ENCODE measurements around the gene FNDC10. TPM values are rescaled to one million over a fixed set of nuclear protein-coding genes. Genes with fewer than 3 reads are reported as not detected.
A peak's percentile ranks its signal among the peaks of the same experiment; 100 is the strongest.

FNDC10 gene
- total and polyA plus RNA-seq, 9 of the 15 experiments (the other 6 are each of a cell fraction or from before 2014, with no cell fraction given), result 0.08 to 6.3 (median 1.6) TPM

- no peak for TF ChIP-seq CREB1 (IDR thresholded peaks at IDR 0.05)
- no peak for TF ChIP-seq CREB1 (CRISPR knock-in tag; IDR thresholded peaks at IDR 0.05)
- TF ChIP-seq MAZ (CRISPR knock-in tag; conservative IDR thresholded peaks at IDR 0.05 in 1 of 2, IDR thresholded peaks at IDR 0.05 in 1 of 2), result no peak
- TF ChIP-seq DEAF1 (CRISPR knock-in tag; IDR thresholded peaks at IDR 0.05), result 0 out of 2 replicates have a peak, but pooled peaks have one; percentile 11
- TF ChIP-seq ZNF586 (CRISPR knock-in tag; conservative IDR thresholded peaks at IDR 0.05), result no peak
- no peak for TF ChIP-seq CBX8 (IDR thresholded peaks at IDR 0.05; ENCODE audit: borderline replicate concordance, extremely low read depth, low read depth, low read length, poor library complexity, severe bottlenecking)
- TF ChIP-seq SAFB2 (IDR thresholded peaks at IDR 0.05; ENCODE audit: borderline replicate concordance, low read depth, low read length, severe bottlenecking), result no peak
- no peak for TF ChIP-seq PHF21A (IDR thresholded peaks at IDR 0.05; ENCODE audit: borderline replicate concordance, low read depth)
- TF ChIP-seq FOXJ3 (CRISPR knock-in tag; IDR thresholded peaks at IDR 0.05), result no peak
- no peak for TF ChIP-seq ELF4 (CRISPR knock-in tag; IDR thresholded peaks at IDR 0.05)
- no peak for TF ChIP-seq RBM22 (IDR thresholded peaks at IDR 0.05; ENCODE audit: low read depth, low read length, poor library complexity, severe bottlenecking)
- TF ChIP-seq EP300 (IDR thresholded peaks at IDR 0.05; ENCODE audit: low read length), result no peak
- TF ChIP-seq ZNF277 (CRISPR knock-in tag; IDR thresholded peaks at IDR 0.05; ENCODE audit: borderline replicate concordance), result no peak
- no peak for TF ChIP-seq CREB3 (tag; conservative IDR thresholded peaks at IDR 0.05; ENCODE audit: low read depth)
- no peak for TF ChIP-seq WHSC1 (IDR thresholded peaks at IDR 0.05; ENCODE audit: low read length)
- TF ChIP-seq ARID3B (CRISPR knock-in tag; IDR thresholded peaks at IDR 0.05; ENCODE audit: borderline replicate concordance), result no peak
- TF ChIP-seq ATF4 (CRISPR knock-in tag; IDR thresholded peaks at IDR 0.05), result 0 out of 2 replicates have a peak, but pooled peaks have one; percentile 12
- no peak for TF ChIP-seq KLF10 (CRISPR knock-in tag; IDR thresholded peaks at IDR 0.05)
- TF ChIP-seq ZC3H8 (IDR thresholded peaks at IDR 0.05), result no peak
- no peak for TF ChIP-seq NFYB (IDR thresholded peaks at IDR 0.05; ENCODE audit: extremely low read depth, insufficient read length)
- TF ChIP-seq HSF4 (CRISPR knock-in tag; IDR thresholded peaks at IDR 0.05; ENCODE audit: borderline replicate concordance), result no peak
- no peak for TF ChIP-seq BRF1 (IDR thresholded peaks at IDR 0.05; ENCODE audit: borderline replicate concordance, extremely low read depth, insufficient read length)
These were observed 15.0 kb upstream of the FNDC10 start (continued) for GRCh38 chr1:1614954-1615255.

All from K562 (cell line).